ENCODE results near the gene DLG2. TPM values are rescaled to one million over a fixed set of nuclear protein-coding genes. Genes with fewer than 3 reads are reported as not detected.

The DLG2 gene
- total and polyA plus RNA-seq, 9 of the 15 experiments (the other 6 are each of a cell fraction or from before 2014, with no cell fraction given), result 0.52 to 1.6 (median 0.95) TPM

GRCh38 chr11:83424376-83425136, 2202.6 kb downstream of the DLG2 start:
- intact Hi-C loops (cut with micrococcal nuclease), result no loop called here
- TF ChIP-seq TFE3 (CRISPR knock-in tag; IDR thresholded peaks at IDR 0.05) (peak; percentile 38), IRF1 (CRISPR knock-in tag; IDR thresholded peaks at IDR 0.05; ENCODE audit: borderline replicate concordance) (no peak), NR1H2 (CRISPR knock-in tag; IDR thresholded peaks at IDR 0.05) (no peak)
- Histone ChIP-seq H3K4me3 (no peak overlapping the region), H3K4me2 (ENCODE audit: insufficient read depth, low read length) (no peak overlapping the region), H3K36me3 (ENCODE audit: control insufficient read depth, insufficient read depth, low read length) (no peaks in the 10 kb centered on the region), H4K20me1 (replicated peaks; ENCODE audit: control insufficient read depth, insufficient read depth, low read length) (no peaks in the 10 kb centered on the region), H3K9me1 (ENCODE audit: control insufficient read depth, insufficient read depth, low read length) (no peaks in the 10 kb centered on the region), H2AFZ (ENCODE audit: low read depth, low read length) (no peak overlapping the region), H3K9ac (ENCODE audit: insufficient read depth in 1 of 2, low read depth in 2 of 2, low read length in 2 of 2) (no peak overlapping the region), H3K27me3 (ENCODE audit: control insufficient read depth in 2 of 2, insufficient read depth in 2 of 2, low read length in 2 of 2) (no peaks in the 10 kb centered on the region), H3K4me1 (replicated peaks in 1 of 2; ENCODE audit: control insufficient read depth in 2 of 2, insufficient read depth in 2 of 2, low read length in 2 of 2) (no peaks in the 10 kb centered on the region), H3K79me2 (ENCODE audit: control insufficient read depth, insufficient read depth, low read length) (no peaks in the 10 kb centered on the region), H3K9me3 (replicated peaks; ENCODE audit: control insufficient read depth, insufficient read depth, low read depth, low read length) (no peaks in the 10 kb centered on the region), H3K27ac (ENCODE audit: extremely low read depth, low read depth, low read length) (no peak overlapping the region)
- DNase-seq (ENCODE audit: extremely low read depth in 1 of 4, low spot score in 3 of 4) (no peak), ATAC-seq (no peak), FAIRE-seq (no peak)
- POLR2A ChIA-PET, result no interaction called here
- BruUV-seq (replicated peaks), result no TSS peak
- WGBS (ENCODE audit: insufficient coverage, low coverage, missing lambda C conversion rate), result 0% methylated on average over 2 of the region's 2 CpGs
- in situ Hi-C loops (cut with MboI), result no loop called here
- CTCF ChIA-PET (ENCODE audit: low intra/inter-chr PET ratio), result no interaction called here

All from K562 (cell line).